GM21717 (cell line): ENCODE data around the gene DLX6.

Experiments used
- ATAC-seq: cut with Tn5 transposase; IDR thresholded peaks from one replicate; pipeline ENCODE4 v1.9.1; 2021; ENCODE audit warnings: mild to moderate bottlenecking, moderate library complexity; ENCODE audit not compliant: unreplicated experiment

Gene DLX6

DNA sequence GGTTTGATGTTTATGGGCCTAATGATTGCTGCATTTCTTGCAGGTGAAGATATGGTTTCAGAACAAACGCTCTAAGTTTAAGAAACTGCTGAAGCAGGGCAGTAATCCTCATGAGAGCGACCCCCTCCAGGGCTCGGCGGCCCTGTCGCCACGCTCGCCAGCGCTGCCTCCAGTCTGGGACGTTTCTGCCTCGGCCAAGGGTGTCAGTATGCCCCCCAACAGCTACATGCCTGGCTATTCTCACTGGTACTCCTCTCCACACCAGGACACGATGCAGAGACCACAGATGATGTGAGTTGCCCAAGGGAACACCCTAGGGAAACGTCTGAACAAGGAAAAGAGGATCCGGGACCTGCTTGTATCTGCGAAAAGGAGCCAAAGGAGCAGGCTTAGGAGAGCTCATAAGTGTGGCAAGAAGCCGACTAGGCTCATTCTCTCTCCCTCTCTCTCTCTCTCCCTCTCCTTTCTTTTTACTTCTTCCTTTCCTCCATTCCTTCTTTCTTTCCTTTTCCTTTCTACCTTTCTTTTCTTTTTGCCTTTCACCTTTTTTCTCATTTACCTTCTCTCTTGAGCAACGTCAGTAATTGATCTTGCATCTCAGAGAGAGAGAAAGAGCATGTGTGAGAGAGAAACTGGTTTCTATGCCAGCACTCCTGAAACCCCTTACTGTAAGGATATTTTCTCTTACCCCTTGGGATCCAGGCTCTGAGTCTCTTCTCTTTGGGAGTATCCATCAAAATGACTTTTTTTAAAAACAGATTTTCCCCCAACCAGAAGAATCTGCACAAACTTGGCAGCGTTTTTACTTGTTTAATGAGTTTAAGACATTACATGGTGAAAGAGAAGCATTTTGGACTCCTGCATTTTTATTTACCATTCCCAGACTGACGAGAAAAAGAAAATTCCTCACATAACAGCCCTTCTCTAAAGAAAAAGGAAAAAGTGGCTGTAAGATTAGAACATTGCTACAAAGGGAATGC is 4.7 kb downstream of the DLX6 start:
- no peak for ATAC-seq

DNA sequence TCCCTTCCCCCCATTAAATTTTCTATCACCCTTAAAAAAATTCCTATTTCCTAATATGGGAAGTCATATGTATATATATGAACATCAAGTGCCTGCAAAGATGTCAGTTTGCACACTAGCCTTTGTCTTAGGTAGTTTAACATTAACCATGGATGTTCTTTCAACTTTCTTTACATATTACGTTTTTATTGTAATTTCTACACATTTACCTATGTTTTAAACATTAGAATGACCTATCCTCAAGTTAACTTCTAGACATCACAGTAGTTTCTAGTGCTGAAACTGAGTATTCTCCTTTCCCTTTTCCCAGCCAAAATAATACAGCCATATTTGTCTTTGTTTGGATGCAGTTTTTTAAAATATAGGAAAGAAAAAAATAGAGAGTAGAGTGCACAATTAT is 5.8 kb downstream of the DLX6 start:
- ATAC-seq, result no peak

DNA sequence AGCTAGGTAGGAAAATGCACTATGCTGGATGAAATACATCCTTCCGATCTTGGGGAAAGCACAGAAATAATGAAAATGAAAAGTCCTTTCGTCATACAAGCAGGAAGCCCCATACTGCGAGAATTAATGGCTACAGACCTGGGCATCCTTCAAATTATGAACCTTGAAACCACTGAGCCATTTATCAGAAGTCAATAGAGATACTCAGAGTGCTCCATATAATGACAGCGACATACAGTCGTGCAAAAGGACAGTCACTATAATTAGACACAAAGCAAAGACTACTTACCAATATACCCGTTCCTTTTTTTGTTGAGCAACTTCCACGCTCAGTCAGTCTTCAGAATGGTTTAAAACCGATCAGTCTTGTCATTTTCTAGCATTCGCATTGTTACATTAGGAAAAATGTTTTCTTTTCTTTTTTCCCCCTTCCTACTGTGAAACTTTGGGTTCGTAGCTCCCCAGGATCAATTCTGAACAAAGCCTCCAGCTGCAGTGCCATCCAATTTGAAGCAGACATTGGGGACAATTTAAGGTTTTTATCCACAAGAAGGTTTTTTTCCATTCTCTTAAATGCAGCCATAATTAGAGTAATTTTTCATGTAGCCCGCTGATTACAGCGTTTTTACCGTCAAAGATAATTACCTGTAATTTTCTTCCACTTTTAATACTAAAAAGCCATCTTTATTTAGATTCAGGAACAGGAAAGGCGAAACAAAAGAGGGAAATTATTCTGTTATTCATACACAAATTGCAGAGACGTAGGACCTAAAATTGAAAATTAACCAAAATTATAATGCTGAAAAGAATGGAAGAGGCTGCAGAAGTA is 6.4 kb downstream of the DLX6 start:
- ATAC-seq, result no peak

DNA sequence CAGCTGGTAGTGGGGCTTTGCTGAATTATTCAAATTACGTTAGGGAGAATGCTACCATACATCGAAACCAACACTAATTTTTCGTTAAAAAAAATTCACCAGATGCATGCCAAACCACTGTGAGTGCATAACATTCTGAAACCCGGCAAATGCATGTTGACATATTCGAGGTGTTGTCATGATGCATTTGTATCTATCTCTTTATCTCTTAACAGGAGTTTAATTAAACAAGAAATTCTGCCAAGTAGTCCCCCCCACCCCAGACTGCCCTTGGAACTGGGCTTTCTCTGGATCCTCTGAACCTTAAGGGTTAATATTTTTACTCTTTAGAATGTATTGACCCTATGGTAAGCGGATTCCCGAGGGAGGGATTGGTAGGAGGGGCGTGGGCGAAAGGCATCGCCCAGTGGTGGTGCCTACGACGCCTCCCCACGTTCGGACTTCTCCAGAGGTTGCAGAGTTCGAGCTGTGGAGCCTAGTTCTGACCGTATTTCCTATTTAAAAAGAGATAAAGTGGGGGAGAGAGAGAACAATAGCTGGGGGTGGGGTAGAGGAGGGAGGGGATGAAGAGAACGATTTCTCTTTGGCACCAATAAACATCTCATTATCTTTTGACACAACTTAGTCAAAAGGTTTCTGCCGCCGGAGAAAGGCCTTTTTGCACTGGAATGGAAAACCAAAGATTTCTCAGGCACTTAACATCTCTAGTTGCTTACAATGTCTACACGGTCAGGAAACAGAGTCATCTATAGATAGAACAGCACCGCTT is 7.2 kb downstream of the DLX6 start:
- ATAC-seq, result no peak

DNA sequence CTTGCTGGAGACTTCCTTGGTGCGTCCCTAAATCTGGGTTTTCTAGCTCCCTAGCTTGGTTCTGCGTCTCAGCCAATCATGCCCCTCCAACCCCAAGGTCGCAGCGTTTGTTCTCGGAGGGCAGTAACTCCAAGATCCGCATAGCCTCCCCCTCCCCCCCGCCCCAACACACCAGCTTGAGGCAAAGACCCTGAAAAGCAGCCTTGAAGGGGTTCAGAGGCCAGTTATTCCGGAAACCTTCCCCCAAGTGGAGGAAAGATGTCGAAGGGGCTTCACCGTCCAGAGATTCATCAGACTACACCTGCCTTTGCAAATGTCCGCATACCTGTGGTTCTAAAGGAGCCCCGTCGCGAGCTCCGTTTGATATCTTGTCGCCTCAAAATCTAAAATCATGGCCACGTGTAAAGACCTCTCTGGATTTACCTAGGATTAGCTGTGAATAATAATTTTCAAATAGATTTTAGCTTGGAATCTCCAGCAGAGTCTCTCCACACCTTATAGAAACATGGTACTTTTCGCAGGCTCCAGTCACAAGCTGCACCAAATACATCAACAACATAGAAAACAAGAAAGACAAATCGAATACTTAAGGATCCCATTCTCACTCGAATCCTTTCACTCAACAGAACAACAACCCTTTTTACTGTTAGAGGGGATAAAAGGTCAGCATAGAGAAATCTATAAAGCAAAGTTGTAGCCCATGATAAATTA is 7.9 kb downstream of the DLX6 start:
- ATAC-seq, result no peak

DNA sequence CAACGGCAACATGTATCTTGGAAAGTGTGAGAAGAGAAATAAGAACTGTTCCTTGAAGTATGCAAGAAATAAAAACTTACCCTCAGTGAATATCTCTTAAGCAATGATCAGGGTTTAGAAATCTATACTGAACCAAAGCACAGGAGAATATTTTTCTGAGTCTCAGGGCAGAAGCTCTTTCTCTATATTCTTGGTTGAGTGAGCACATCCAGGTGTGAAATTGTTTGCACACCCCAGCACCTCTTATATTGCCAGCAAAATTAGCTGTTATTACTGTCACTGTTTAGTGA is 8.4 kb downstream of the DLX6 start:
- no peak for ATAC-seq

DNA sequence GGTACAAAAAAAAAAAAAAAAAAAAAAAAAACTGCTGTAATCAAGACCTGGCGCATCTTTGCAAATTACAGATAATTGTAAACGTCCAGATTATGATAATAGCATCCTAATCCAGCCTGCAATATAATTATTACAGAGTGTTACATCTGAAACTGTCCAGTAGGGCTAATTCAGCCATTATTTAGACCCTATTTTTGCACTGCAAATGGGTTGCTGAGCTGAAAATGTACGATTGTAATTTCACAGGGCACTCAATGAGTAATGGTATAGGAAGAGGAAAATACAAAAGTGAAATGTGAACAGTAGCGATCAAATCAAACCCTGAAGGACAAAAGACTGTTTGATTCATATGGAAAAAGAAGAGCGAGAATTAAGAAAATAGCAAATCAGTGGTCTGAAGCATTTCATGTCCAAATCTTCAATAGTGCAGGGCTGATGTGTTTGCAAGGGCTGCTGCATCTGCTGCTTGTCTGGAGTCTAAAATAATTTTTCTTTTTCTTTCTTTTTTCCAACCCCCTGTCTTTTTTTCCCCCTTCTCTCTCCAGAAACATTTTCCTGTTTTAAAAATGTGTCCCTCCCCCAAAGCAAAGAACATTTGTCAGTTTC is 8.9 kb downstream of the DLX6 start:
- ATAC-seq, result no peak

DNA sequence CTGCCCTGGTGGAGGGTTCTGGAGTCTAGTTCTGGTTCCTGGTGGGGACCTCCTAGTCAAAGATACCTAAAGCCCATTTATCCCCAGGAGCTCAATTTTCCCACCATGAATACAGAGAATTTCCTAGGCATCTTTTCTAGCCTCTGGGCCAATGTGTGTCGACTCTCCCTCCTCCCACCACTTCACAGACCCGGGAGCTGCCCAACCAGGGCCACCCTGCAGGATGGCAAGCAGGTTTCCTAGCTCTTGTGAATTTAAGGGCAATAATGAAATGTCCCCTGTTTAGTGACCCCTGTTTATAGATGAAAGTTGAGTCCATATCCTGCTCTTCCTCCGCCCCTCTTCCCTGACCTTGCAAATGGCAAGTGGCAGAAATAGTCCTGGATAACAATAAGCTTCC is 9.9 kb downstream of the DLX6 start:
- no peak for ATAC-seq

DNA sequence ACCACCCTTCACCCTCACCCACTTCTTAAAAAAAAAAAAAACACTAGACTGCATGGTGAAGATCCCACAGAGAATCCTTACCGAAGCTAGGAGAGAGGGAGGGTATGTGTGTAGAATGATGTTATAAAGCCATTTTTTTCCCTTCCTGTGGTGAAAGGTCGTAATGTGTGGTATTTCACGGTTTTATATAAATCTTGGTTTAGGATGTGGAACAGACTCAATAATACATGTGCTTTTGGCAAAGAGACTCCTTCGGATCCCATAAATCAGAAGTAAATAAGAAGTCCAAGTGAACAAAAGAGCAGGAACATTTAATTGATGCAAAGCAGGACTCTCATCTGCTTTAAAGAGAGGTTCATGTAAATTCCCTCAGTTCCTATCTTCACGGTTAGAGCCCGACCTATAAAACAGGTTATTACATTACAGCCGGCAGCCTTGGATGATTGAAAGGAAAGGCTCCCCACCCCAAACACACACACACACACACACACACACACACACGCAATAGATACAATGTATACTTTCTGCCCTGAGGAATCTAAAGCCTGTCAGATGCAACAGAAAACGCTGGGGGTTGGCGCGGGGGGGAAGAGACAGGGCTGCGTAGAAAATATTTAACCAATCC is 10.5 kb downstream of the DLX6 start:
- no peak for ATAC-seq

DNA sequence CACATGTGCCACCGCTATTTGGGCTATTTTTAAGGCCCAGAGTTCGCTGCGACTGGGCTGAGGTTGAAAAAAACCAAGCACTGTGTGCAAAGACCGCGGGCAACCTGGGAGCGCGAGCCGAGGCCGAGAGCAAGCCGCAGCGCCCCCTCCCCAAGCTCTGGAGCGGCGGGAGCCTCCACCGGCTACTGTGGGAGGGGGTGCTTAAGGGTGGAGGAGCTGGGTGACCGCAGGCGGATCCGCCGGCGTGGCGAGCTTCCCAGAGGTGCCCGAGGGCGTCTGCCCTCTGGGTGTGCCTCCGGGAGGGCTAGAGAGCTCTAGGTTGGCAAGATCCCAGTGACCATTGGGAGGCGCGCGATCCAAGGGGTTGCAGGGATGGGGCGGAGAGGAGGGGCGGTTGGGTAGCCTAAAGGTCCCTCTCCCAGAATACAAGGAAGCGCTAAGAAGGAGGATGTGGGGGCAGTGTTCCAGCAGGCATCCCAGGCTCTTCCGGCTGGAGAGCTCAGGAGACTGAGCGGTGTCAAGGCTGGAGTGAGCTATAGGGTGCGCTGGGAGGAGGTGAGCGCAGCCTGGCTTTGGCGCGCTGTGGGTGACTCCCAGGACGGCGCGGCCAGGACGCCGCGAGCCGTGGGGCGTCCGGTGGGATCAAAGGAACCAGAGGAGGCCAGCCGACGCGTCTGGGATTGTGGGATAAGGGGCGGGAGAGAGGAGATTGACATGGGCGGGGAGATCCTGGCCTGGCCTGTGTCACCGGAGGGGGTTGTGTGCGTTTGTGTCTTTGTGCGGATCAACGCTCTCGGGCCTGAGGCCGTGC is 11.2 kb downstream of the DLX6 start:
- no peak for ATAC-seq

DNA sequence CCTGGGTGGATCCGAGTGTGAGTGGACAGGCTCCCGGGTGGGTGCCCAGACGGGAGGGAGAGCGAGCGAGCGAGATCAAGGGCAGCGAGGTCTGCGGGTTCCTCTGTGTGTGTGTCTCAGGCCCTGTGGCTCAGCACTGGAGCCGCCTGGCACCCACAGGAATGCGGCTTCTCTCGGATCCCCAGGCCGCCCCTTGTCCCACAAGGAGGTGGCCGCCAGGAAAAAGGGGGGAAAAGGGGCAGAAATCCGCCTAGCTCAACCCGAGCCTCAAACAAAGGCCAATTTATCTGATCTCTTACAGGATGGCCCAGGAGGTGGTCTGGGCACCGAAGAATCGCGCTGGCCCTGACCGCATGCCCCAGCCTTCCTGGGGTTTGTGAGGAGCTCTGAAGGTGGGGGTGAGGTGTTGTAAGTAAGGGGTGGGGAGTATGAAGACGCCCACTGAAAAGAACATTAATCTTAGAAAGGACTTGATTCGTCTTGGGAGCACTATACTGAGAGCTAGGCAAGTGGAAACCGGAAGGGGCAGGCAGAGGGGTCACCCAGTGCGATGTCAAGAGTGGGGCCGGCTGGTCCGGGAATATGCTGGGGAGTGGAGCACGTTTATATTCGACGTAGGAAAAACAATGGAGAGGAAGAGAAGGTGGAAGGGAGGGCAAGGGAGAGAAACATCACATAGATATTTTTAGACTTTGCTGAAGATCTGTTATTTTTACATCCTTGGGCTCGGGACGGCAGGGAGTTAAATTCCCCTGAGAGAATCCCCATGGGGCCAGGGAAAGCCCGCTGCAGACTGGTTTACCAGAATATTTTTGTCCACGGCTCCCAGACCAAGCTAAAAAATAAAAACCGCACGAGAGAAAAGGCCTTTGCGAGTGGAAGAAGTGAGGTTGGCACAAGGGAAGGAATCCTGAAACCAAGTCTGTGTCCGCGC is 12.1 kb downstream of the DLX6 start:
- ATAC-seq, result no peak

DNA sequence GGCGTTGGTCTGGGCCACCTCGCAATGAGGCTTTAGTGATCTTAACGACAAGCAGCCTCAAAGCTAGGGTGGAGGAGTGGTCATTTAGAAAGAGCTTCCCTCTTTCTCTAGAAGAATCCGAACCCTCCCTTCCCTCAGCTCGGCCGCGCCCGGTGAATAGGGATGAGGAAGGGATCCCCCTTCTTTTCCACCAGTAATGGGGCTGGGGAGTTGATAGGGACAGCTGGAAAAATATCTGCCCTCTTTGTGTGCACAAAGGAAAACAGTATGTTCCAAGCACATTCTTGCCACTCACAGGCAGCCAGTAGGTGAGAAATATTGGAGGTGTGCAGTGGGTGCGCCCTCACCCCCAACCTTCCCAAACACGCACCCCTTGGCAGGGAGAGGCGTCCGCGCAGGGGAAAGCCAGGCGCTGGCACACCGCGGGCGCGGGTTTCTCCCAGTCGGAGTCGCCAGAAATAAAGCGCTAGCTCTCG is 12.8 kb downstream of the DLX6 start:
- ATAC-seq, result no peak

DNA sequence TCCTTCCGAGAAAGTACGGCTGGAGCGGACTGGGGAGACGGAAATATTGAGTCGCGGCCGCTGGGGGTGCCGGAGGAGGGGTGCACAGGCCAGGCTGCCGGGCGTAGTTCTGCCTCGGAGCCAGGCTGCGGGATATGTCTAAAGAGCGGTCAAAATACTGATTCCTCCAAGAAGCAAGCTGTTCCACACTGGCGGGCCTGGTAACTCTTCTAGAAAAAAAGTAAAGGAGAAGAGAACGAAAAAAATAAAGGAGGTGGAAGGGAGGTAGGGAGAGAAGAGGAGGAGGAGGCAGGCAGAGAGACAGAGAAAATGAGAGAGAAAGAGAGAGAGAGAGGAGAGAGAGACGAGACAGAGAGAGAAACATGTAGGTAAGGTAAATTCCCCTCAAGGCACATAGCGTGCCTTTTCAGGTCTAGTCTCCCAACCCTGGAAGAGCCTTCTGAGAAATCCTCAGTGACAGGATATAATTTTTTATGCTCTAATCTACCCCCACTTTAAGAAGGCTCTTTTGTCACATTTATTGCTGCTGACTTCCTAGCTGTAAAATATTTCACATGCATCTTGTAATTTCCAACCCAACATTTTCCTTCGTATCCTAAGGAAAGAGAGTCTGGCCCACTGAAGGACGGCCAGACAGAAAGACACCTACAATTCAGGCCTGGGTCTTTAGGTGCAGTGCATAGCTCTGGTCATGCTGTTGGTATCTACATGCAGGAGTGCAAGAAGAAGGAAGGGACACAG is 13.6 kb downstream of the DLX6 start:
- ATAC-seq, result no peak

DNA sequence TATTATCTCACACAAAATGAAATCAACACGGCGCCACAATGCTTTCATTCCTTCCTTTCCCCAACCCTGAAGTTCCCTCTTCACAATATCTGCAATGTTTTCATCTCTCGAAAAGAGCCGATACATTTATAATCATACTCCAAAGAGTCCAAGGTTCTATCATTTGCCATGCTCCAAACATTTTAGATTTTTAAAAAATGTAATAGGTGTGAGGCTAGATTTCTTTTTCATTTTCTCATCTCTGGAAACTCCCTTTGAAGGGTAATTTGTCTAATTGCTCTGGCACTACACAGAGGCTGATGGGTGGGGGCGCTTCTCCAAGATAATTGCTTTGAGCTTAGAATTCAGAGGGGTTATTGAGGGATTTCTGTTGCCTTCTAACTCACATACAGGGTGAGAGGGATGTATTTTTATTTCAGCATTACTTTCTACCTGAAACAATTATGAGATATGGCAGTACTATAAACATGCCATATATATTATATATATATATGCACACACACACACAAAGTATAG is 14.4 kb downstream of the DLX6 start:
- no peak for ATAC-seq

DNA sequence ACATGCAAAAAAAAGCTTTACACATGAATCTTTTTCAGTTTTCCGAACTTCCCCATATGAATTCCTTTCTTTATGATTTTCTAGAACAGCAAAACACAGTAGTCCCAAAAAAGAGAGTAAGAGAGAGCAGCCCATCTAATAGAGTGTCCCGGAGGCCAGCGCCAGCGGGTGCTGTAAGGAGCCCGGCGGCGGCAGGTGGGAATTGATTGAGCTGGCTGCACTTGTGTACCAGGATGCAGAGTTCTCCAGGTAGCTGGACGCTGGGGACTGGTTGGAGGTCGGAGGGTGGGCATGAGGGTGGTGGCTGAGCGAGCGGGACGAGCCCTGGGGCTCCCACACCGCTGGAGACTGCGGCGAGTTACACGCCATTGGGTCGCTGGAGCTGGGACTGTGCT is 15.2 kb downstream of the DLX6 start:
- ATAC-seq, result no peak

DNA sequence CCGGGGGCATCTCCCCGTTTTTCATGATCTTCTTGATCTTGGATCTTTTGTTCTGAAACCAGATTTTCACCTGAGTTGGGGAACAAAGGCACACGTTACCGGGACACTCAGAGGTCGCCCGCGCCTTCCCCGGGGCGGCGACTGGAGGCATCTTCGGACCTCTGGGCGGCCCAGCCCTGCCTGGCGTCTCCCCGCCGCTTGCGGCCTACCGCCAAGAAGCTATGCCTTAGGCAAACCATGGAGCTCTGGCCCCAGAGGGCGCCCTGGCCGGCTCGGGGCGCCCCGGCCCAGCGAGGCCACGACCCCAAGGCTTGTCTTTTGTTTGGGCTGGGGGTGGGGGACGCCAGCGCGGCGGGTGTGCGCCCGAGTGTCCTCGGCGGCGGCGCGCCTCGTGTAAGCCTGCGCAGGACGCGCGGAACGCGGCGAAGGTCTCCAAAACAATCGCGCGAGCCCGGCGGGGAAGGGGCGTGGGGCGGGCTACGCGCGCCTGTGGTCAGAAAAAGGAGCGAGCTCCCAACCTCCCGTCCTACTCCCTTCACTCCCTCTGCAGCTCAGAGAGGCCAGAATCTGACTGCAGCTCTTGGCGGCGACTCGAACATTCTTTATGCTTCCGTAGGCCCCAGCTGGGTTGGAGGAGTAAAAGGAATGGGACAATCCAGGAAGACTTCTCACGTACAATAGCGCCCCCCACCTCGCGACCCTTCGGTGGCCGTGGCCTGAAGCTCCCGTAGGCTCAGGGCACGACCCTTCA is 15.8 kb downstream of the DLX6 start:
- ATAC-seq, result no peak
